B cell (primary cell): ENCODE data around the gene ANKRD33. TPM values are rescaled to one million over a fixed set of nuclear protein-coding genes. Genes with fewer than 3 reads are reported as not detected.

Experiments
- ATAC-seq: fragments of 200-7000 bp; cut with Tn5 transposase; one replicate; pipeline ENCODE4 v1.10.0; 2021; ENCODE audit warnings: low read depth, mild to moderate bottlenecking, moderate number of reproducible peaks, moderate library complexity
- CTCF ChIA-PET: fragments of 350-600 bp; sonication (Branson Sonifier 250); formaldehyde crosslinking; loops from one replicate; lab custom pipeline; 2021; ENCODE audit warnings: antibody characterized with exemption, inconsistent platforms; lab: Charles Lee
- POLR2A ChIA-PET: fragments of 350-600 bp; sonication (Branson Sonifier 250); formaldehyde crosslinking; loops from one replicate; lab custom pipeline; 2021; ENCODE audit warnings: antibody characterized with exemption; lab: Charles Lee
- DNase-seq: peaks from one replicate; pipeline ENCODE4 v3.0.0; 2013
- H2AFZ ChIP-seq: 2 replicates; pipeline ENCODE4 v1.6.1; 2012; ENCODE audit warnings: mild to moderate bottlenecking, low read depth, low read length; ENCODE audit not compliant: insufficient read depth, poor library complexity, severe bottlenecking
- H3K27ac ChIP-seq, 2 donors: 1 replicate in 1 of 2; 2 replicates in 1 of 2; pipeline ENCODE4 v1.5.1; 2012 to 2013; ENCODE audit warnings: low read length in 2 of 2, mild to moderate bottlenecking in 2 of 2, moderate library complexity in 1 of 2
- H3K27me3 ChIP-seq, 4 experiments: fragments of 200-600 bp in 1 of 4; sonication (generic) in 1 of 4; replicated peaks in 1 of 4; 1 replicate in 2 of 4; 2 replicates in 2 of 4; pipeline versions ENCODE4 v1.6.1 to v1.7.0; 2013 to 2016; ENCODE audit warnings: low read length in 3 of 4, mild to moderate bottlenecking in 2 of 4, mixed read lengths in 1 of 4, moderate library complexity in 1 of 4; ENCODE audit not compliant: insufficient read depth in 4 of 4, control insufficient read depth in 3 of 4; ENCODE audit errors: control extremely low read depth in 1 of 4
- H3K36me3 ChIP-seq, 2 experiments: replicated peaks in 1 of 2; 1 replicate in 1 of 2; 2 replicates in 1 of 2; pipeline versions ENCODE4 v1.6.1 to v1.7.1; 2013; ENCODE audit warnings: low read length in 1 of 2; ENCODE audit not compliant: insufficient read depth in 2 of 2, control insufficient read depth in 1 of 2; ENCODE audit errors: control extremely low read depth in 1 of 2, extremely low read depth in 1 of 2
- H3K4me1 ChIP-seq, 2 donors: fragments of 200-600 bp in 1 of 2; sonication (generic) in 1 of 2; 1 replicate in 1 of 2; 2 replicates in 1 of 2; pipeline versions ENCODE4 v1.5.1 to v1.6.1; 2013 to 2017; ENCODE audit warnings: low read length in 2 of 2; ENCODE audit not compliant: control insufficient read depth in 2 of 2, insufficient read depth in 2 of 2
- H3K4me2 ChIP-seq: replicated peaks from 2 replicates; pipeline ENCODE3; 2012; ENCODE audit warnings: mild to moderate bottlenecking, low read depth, low read length; ENCODE audit not compliant: poor library complexity, severe bottlenecking
- H3K4me3 ChIP-seq, 5 experiments: fragments of 200-600 bp in 1 of 5; sonication (generic) in 1 of 5; 1 replicate in 3 of 5; 2 replicates in 2 of 5; pipeline versions ENCODE4 v1.5.1 to v1.7.0; 2011 to 2016; ENCODE audit warnings: low read length in 4 of 5, mild to moderate bottlenecking in 4 of 5, low read depth in 2 of 5, control low read depth in 1 of 5, moderate library complexity in 1 of 5; ENCODE audit not compliant: insufficient read depth in 1 of 5; ENCODE audit errors: control extremely low read depth in 1 of 5, extremely low read depth in 1 of 5
- H3K79me2 ChIP-seq: fragments of 200-600 bp; sonication (generic); one replicate; pipeline ENCODE4 v1.6.0; 2016; ENCODE audit warnings: low read length; ENCODE audit not compliant: control insufficient read depth, insufficient read depth
- H3K9ac ChIP-seq: fragments of 200-600 bp; sonication (generic); 2 replicates; pipeline ENCODE4 v1.6.1; 2017; ENCODE audit warnings: mild to moderate bottlenecking, low read length, moderate library complexity
- H3K9me3 ChIP-seq, 3 donors: one replicate each; pipeline versions ENCODE4 v1.6.1 to v1.7.1; 2013; ENCODE audit warnings: low read length in 2 of 3; ENCODE audit not compliant: control insufficient read depth in 2 of 3, insufficient read depth in 1 of 3; ENCODE audit errors: control extremely low read depth in 1 of 3
- H4K20me1 ChIP-seq: 2 replicates; pipeline ENCODE4 v1.6.0; 2012; ENCODE audit warnings: mild to moderate bottlenecking, low read length; ENCODE audit not compliant: insufficient read depth, control insufficient read depth, poor library complexity, severe bottlenecking
- H3K27ac Mint-ChIP-seq: one replicate; pipeline ENCODE4 v1.8.0; 2021; ENCODE audit warnings: mixed read lengths
- H3K27me3 Mint-ChIP-seq: one replicate; pipeline ENCODE4 v1.8.0; 2021; ENCODE audit warnings: mixed read lengths
- H3K4me1 Mint-ChIP-seq: one replicate; pipeline ENCODE4 v1.8.0; 2021; ENCODE audit warnings: mixed read lengths
- H3K4me3 Mint-ChIP-seq: one replicate; pipeline ENCODE4 v1.8.0; 2021; ENCODE audit warnings: mixed read lengths
- H3K9me3 Mint-ChIP-seq: one replicate; pipeline ENCODE4 v1.8.0; 2022; ENCODE audit warnings: mixed read lengths; ENCODE audit not compliant: insufficient read depth
- CTCF ChIP-seq: fragments of 200-600 bp; IDR thresholded peaks from one replicate; pipeline ENCODE4 v1.8.0; 2022; ENCODE audit warnings: antibody characterized with exemption, mild to moderate bottlenecking
- EZH2 ChIP-seq: IDR thresholded peaks from 2 replicates; pipeline ENCODE4 v1.6.1; 2012; ENCODE audit warnings: borderline replicate concordance, low read depth, mild to moderate bottlenecking, moderate library complexity, low read length; ENCODE audit not compliant: insufficient read depth, poor library complexity, severe bottlenecking
- WGBS: methylation state at CpG from one replicate; pipeline ENCODE4 v1.1.5; 2013; ENCODE audit warnings: missing lambda C conversion rate; ENCODE audit not compliant: insufficient coverage; 5-methylcytosine and 5-hydroxymethylcytosine counted together
- intact Hi-C: fragments of 100-400 bp; cut with micrococcal nuclease; formaldehyde crosslinking; loops from one replicate; pipeline ENCODE4 v1.10.0; 2022
- polyA plus RNA-seq: library from polyadenylated mRNA; depleted of rRNA; stranded (reverse); fragments of >200 nt; gene quantifications from 2 replicates; pipeline ENCODE4 v1.2.3, GENCODE V29; 2012
- total RNA-seq, 2 donors: library from RNA; stranded (reverse); fragments of 120-200 nt in 1 of 2; gene quantifications; 1 replicate in 1 of 2; 2 replicates in 1 of 2; pipeline versions ENCODE4 v1.2.3 to v1.2.4, GENCODE V29; 2013 to 2022

ANKRD33 gene
- total and polyA plus RNA-seq, 2 donors (not counting 1 experiment from before 2014, with no cell fraction given): not detected

DNA sequence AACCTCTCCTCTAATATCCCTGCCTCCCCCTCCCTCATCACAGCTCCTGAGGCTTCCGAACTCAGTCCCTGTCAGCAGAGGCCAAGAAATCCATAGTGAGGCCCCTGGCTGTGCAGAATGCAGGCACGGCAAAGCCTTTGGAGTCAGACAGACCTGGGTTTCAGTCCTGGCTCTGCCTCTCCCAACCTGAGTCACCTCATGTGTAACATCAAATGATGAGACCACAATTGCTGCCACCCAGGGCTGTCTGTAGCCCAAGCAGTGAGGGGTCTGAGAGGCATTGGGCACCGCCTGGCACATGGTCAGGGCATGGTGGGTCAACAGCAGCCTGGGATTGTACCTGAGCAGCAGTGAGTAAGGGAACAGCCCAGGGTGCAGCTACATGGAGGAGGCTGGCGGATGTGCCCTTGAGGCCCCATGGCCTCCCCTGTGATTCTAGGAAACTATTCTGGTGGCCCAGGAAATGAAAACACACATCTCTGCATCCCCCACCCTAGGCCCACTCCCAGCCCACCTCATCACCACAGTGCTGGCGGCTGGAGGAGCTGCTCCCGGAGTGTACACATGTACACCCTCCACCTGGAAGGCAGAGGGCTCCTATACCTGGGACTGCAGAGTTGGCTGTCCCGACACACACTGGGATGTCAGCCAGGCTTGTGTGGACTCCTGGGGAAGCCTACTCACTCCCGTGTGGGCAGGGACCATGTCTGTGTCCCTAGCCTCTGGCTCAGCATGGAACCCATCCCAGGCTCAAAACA is 7.7 kb downstream of the ANKRD33 start:
- no peak overlapping the region for H3K27ac Mint-ChIP-seq
- H3K4me2 ChIP-seq: no peak overlapping the region
- no peaks in the 10 kb centered on the region for H4K20me1 ChIP-seq
- DNase-seq (no peak), ATAC-seq (no peak)
- peaks cover 16% of the 10 kb centered on the region for H3K27me3 Mint-ChIP-seq
- H3K79me2 ChIP-seq: no peaks in the 10 kb centered on the region
- H3K9me3 ChIP-seq: no peaks in the 10 kb centered on the region
- intact Hi-C loops: no loop called here
- no peak overlapping the region for H3K4me3 ChIP-seq
- H3K9me3 Mint-ChIP-seq: no peaks in the 10 kb centered on the region
- H3K36me3 ChIP-seq: no peaks in the 10 kb centered on the region
- H2AFZ ChIP-seq: no peak overlapping the region
- H3K9ac ChIP-seq: no peak overlapping the region
- 91% methylated on average over 8 of the region's 8 CpGs for WGBS
- TF ChIP-seq EZH2 (no peak), CTCF (no peak)
- ChIA-PET CTCF (interaction anchor here (1.9 to 3.4 kb wide), 2 partner anchors 86 to 98 kb away, joined by 4 to 17 read pairs; no protein-coding TSS in a partner anchor), POLR2A (no interaction called here)
- no peaks in the 10 kb centered on the region for H3K4me1 ChIP-seq
- H3K4me3 Mint-ChIP-seq: no peak overlapping the region
- H3K27me3 ChIP-seq: peaks cover 0 to 16% (median 0%) of the 10 kb centered on the region in 4 experiments
- H3K27ac ChIP-seq: no peak overlapping the region
- no peaks in the 10 kb centered on the region for H3K4me1 Mint-ChIP-seq

- Histone ChIP-seq H3K4me3 (no peak overlapping the region), H3K27me3 (peaks cover 0 to 16% (median 0%) of the 10 kb centered on the region in 4 experiments), H3K4me2 (no peak overlapping the region), H3K9me3 (no peaks in the 10 kb centered on the region), H3K4me1 (no peaks in the 10 kb centered on the region), H3K9ac (no peak overlapping the region), H3K36me3 (no peaks in the 10 kb centered on the region), H3K27ac (no peak overlapping the region), H4K20me1 (no peaks in the 10 kb centered on the region), H3K79me2 (no peaks in the 10 kb centered on the region), H2AFZ (no peak overlapping the region)
- ATAC-seq (no peak), DNase-seq (no peak)
- intact Hi-C loops: no loop called here
- no peak for TF ChIP-seq CTCF
- TF ChIP-seq EZH2: no peak
- H3K27me3 Mint-ChIP-seq: peaks cover 16% of the 10 kb centered on the region
- H3K4me1 Mint-ChIP-seq: no peaks in the 10 kb centered on the region
- no peak overlapping the region for H3K4me3 Mint-ChIP-seq
- ChIA-PET CTCF (interaction anchor here (0.9 kb wide), 1 partner anchor 10 kb away, joined by 3 read pairs; no protein-coding TSS in a partner anchor), POLR2A (no interaction called here)
- no peaks in the 10 kb centered on the region for H3K9me3 Mint-ChIP-seq
- H3K27ac Mint-ChIP-seq: no peak overlapping the region
- 89% methylated on average over 3 of the region's 3 CpGs for WGBS
Measured at GRCh38 chr12:51896236-51896635, 8.3 kb downstream of the ANKRD33 start.
